DOHH2 (cell line): ENCODE data around the gene METTL16.

Experiments used
- CTCF ChIP-seq: fragments of 200-600 bp; sonication (generic); IDR thresholded peaks from one replicate; pipeline ENCODE4 v1.5.1; 2014; ENCODE audit warnings: antibody characterized with exemption, mild to moderate bottlenecking, low read depth, low read length; ENCODE audit not compliant: poor library complexity, severe bottlenecking
- EZH2phosphoT487 ChIP-seq: fragments of 200-600 bp; sonication (generic); IDR thresholded peaks from 2 replicates; pipeline ENCODE4 v1.6.1; 2017; ENCODE audit warnings: borderline replicate concordance, mild to moderate bottlenecking, antibody characterized with exemption, low read length, moderate library complexity, mixed read lengths

- TF ChIP-seq EZH2phosphoT487 (no peak), CTCF (no peak)
These were observed 140.2 kb downstream of the METTL16 start for GRCh38 chr17:2371183-2372130.
